Endodermal cell (in vitro differentiated cells): Measurements from ENCODE around the gene CD38. TPM values are rescaled to one million over a fixed set of nuclear protein-coding genes. Genes with fewer than 3 reads are reported as not detected.
"Not testable (repeated sequence)": the region's sequence is repeated elsewhere in the genome, so short reads cannot be mapped to it uniquely, and the experiment has no call there.

ENCODE experiments used
- DNase-seq: peaks from one replicate; pipeline ENCODE4 v3.0.0-alpha.2; 2017
- H3K27ac ChIP-seq: 2 replicates; pipeline ENCODE4 v1.5.1; 2013; ENCODE audit warnings: mild to moderate bottlenecking, low read depth, low read length, moderate library complexity
- H3K27me3 ChIP-seq: 2 replicates; pipeline ENCODE4 v1.6.1; 2013; ENCODE audit warnings: mild to moderate bottlenecking, low read length, moderate library complexity; ENCODE audit not compliant: insufficient read depth, control insufficient read depth, poor library complexity, severe bottlenecking
- H3K36me3 ChIP-seq: 2 replicates; pipeline ENCODE4 v1.7.0; 2013; ENCODE audit warnings: mild to moderate bottlenecking, low read length, moderate library complexity; ENCODE audit not compliant: control insufficient read depth, insufficient read depth
- H3K4me1 ChIP-seq: one replicate; pipeline ENCODE4 v1.7.0; 2013; ENCODE audit warnings: low read length; ENCODE audit not compliant: control insufficient read depth, insufficient read depth
- H3K4me3 ChIP-seq: 2 replicates; pipeline ENCODE4 v1.5.1; 2013; ENCODE audit warnings: mild to moderate bottlenecking, low read length, moderate library complexity
- H3K9ac ChIP-seq: 2 replicates; pipeline ENCODE4 v1.6.1; 2013; ENCODE audit warnings: mild to moderate bottlenecking, low read length, moderate library complexity; ENCODE audit not compliant: poor library complexity, severe bottlenecking; ENCODE audit errors: extremely low read depth
- H3K9me3 ChIP-seq: 2 replicates; pipeline ENCODE4 v1.6.1; 2013; ENCODE audit warnings: mild to moderate bottlenecking, low read length, moderate library complexity; ENCODE audit not compliant: control insufficient read depth
- H3K27ac Mint-ChIP-seq: 2 replicates; pipeline ENCODE4 v1.8.0; 2020; ENCODE audit warnings: mixed read lengths
- H3K27me3 Mint-ChIP-seq: 2 replicates; pipeline ENCODE4 v1.8.0; 2021; ENCODE audit warnings: mild to moderate bottlenecking, mixed read lengths; ENCODE audit not compliant: insufficient read depth
- H3K36me3 Mint-ChIP-seq: 2 replicates; pipeline ENCODE4 v1.8.0; 2020; ENCODE audit warnings: low read depth, mixed read lengths
- H3K4me1 Mint-ChIP-seq: 2 replicates; pipeline ENCODE4 v1.8.0; 2020; ENCODE audit warnings: mixed read lengths
- H3K4me3 Mint-ChIP-seq: 2 replicates; pipeline ENCODE4 v1.8.0; 2020; ENCODE audit warnings: mild to moderate bottlenecking, moderate library complexity, mixed read lengths
- H3K9me3 Mint-ChIP-seq: 2 replicates; pipeline ENCODE4 v1.8.0; 2020; ENCODE audit warnings: mild to moderate bottlenecking, mixed read lengths
- WGBS, 2 experiments: methylation state at CpG; one replicate each; pipeline versions ENCODE4 v1.1.5 to v1.1.7; 2013; ENCODE audit warnings: missing lambda C conversion rate in 2 of 2, mixed read lengths in 1 of 2; ENCODE audit not compliant: insufficient coverage in 1 of 2, insufficient read length in 1 of 2; 5-methylcytosine and 5-hydroxymethylcytosine counted together
- total RNA-seq, 2 donors: library from RNA; stranded (reverse); fragmentation: NEBNext Ultra II Directional in 1 of 2; extraction: Animal tissue kit (Norgen Biotek cat#: 25700) in 1 of 2; gene quantifications; 2 replicates in 1 of 2; 3 replicates in 1 of 2; pipeline ENCODE4 v1.2.1, GENCODE V29; 2021
- TF ChIP-seq, protein P1 (sequence below): fragments of 200-600 bp; sonication (generic); conservative IDR thresholded peaks from 2 replicates; pipeline ENCODE4 v1.5.0; 2021; ENCODE audit warnings: antibody characterized with exemption, mild to moderate bottlenecking

CD38 gene
- total RNA-seq, 2 donors from 2014 or later: 0.11 TPM; not detected in 1

DNA sequence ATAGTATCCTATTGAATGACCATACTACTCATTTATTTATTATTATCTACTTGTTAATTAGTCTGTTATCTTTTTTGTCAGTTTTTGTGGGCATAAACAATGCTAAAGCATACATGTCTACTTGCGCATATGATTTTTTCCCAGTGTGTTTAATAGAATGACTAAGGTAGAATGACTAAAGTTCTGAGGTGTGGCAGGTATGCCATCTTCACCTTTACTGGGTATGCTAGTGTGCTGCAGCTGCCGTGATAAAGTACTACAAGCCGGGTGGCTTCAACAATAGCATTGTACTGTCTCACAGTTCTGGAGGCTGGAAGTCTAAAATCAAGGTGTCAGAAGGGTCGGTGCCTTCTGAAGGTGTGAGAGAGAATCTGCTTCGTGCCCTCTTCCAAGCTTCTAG lies 19.2 kb downstream of the CD38 start:
- no peaks in the 10 kb centered on the region for H3K4me1 Mint-ChIP-seq
- no peak for DNase-seq
- Histone ChIP-seq H3K27ac (no peak overlapping the region), H3K4me1 (no peaks in the 10 kb centered on the region), H3K9ac (no peak overlapping the region), H3K4me3 (no peak overlapping the region), H3K36me3 (no peaks in the 10 kb centered on the region), H3K27me3 (no peaks in the 10 kb centered on the region), H3K9me3 (peaks cover 7% of the 10 kb centered on the region)
- H3K27me3 Mint-ChIP-seq: no peaks in the 10 kb centered on the region
- no peak overlapping the region for H3K4me3 Mint-ChIP-seq
- no peak overlapping the region for H3K27ac Mint-ChIP-seq
- WGBS, 2 experiments: 82 to 84% methylated on average over 4 to 5 of the region's 5 CpGs
- H3K9me3 Mint-ChIP-seq: peaks cover 19% of the 10 kb centered on the region
- H3K36me3 Mint-ChIP-seq: no peaks in the 10 kb centered on the region
- TF ChIP-seq, protein P1, sequence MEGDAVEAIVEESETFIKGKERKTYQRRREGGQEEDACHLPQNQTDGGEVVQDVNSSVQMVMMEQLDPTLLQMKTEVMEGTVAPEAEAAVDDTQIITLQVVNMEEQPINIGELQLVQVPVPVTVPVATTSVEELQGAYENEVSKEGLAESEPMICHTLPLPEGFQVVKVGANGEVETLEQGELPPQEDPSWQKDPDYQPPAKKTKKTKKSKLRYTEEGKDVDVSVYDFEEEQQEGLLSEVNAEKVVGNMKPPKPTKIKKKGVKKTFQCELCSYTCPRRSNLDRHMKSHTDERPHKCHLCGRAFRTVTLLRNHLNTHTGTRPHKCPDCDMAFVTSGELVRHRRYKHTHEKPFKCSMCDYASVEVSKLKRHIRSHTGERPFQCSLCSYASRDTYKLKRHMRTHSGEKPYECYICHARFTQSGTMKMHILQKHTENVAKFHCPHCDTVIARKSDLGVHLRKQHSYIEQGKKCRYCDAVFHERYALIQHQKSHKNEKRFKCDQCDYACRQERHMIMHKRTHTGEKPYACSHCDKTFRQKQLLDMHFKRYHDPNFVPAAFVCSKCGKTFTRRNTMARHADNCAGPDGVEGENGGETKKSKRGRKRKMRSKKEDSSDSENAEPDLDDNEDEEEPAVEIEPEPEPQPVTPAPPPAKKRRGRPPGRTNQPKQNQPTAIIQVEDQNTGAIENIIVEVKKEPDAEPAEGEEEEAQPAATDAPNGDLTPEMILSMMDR: no peak

DNA sequence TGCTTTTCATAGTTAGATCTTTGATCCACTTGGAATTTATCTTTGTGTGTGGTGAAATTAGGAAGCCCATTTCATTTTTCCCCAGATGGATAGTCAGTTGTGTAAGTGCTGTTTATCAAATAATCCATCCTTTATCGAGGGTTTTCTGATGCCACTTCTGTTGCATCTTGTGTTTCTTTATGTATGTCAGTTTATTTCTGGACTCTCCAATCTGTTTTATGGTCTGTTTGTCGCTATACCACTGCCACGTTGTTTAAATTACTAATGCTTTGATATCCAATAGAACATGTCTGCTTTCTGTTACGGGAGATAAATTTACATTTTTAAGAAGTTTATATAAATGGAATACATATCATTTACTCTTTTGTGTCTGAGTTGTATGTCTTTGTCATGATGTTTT lies 21.0 kb downstream of the CD38 start:
- WGBS, 2 experiments: 97% methylated on average over 4 of the region's 4 CpGs; no CpG with 5 or more reads in 1 of the 2 experiments
- H3K27ac Mint-ChIP-seq: no peak overlapping the region

DNA sequence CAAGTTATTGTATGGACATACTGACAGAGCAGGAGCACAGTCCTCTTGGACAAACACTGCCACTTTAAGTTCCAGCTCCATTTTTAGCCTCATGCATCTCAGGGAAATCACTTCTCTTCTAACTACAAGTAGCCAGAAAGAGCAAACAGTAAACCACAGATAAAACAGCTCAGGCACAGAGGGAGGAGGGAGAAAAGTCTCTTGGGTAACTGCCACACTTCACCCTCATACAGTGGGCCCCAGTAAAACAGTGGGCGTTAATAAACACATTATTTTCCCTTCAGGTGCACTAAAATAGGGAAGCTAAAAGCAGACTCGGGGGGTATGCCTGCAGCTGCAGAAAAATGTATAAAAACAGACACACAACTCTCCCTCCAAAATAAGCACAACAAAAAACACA lies 21.6 kb downstream of the CD38 start:
- no peaks in the 10 kb centered on the region for H3K4me1 ChIP-seq
- WGBS, 2 experiments: 92% methylated on average over 2 of the region's 2 CpGs; no CpG with 5 or more reads in 1 of the 2 experiments
- H3K27me3 ChIP-seq: no peaks in the 10 kb centered on the region
- H3K27ac Mint-ChIP-seq: no peak overlapping the region
- no peaks in the 10 kb centered on the region for H3K36me3 Mint-ChIP-seq
- no peak overlapping the region for H3K9ac ChIP-seq
- TF ChIP-seq, protein P1: no peak
- no peaks in the 10 kb centered on the region for H3K36me3 ChIP-seq
- no peak for DNase-seq
- peaks cover 12% of the 10 kb centered on the region for H3K9me3 Mint-ChIP-seq
- H3K4me1 Mint-ChIP-seq: no peaks in the 10 kb centered on the region
- H3K4me3 ChIP-seq: no peak overlapping the region
- no peaks in the 10 kb centered on the region for H3K27me3 Mint-ChIP-seq
- peaks cover 7% of the 10 kb centered on the region for H3K9me3 ChIP-seq
- no peak overlapping the region for H3K4me3 Mint-ChIP-seq
- H3K27ac ChIP-seq: no peak overlapping the region

More for the DNA sequence above, 21.0 kb downstream of the CD38 start:
- Histone ChIP-seq H3K27ac (no peak overlapping the region), H3K4me1 (no peaks in the 10 kb centered on the region), H3K9me3 (peaks cover 7% of the 10 kb centered on the region), H3K36me3 (no peaks in the 10 kb centered on the region), H3K9ac (no peak overlapping the region), H3K4me3 (no peak overlapping the region), H3K27me3 (no peaks in the 10 kb centered on the region)
- H3K9me3 Mint-ChIP-seq: peaks cover 12% of the 10 kb centered on the region
- H3K4me1 Mint-ChIP-seq: no peaks in the 10 kb centered on the region
- no peak for DNase-seq
- no peak overlapping the region for H3K4me3 Mint-ChIP-seq
- no peaks in the 10 kb centered on the region for H3K36me3 Mint-ChIP-seq
- TF ChIP-seq, protein P1: no peak
- H3K27me3 Mint-ChIP-seq: no peaks in the 10 kb centered on the region

DNA sequence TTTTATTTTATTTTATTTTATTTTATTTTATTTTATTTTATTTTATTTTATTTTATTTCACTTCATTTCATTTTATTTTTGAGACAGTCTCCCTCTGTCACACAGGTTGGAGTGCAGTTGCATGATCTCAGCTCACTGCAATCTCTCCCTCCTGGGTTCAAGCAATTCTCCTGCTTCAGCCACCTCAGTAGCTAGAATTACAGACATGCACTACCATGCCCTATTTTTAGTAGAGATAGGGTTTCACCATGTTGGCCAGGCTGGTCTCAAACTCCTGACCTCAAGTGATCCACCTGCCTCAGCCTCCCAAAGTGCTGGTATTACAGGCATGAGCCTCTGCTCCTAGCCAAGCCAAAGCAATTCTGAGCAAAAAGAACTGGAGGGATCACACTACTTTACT lies 24.4 kb downstream of the CD38 start:
- H3K9me3 Mint-ChIP-seq: peaks cover 12% of the 10 kb centered on the region
- not testable (repeated sequence) for H3K4me1 Mint-ChIP-seq, H3K4me3 ChIP-seq, H3K27ac Mint-ChIP-seq, H3K36me3 ChIP-seq, H3K9me3 ChIP-seq, H3K36me3 Mint-ChIP-seq, H3K4me3 Mint-ChIP-seq, H3K27me3 ChIP-seq, H3K4me1 ChIP-seq, H3K9ac ChIP-seq, H3K27ac ChIP-seq, H3K27me3 Mint-ChIP-seq, DNase-seq
